Measurements from ENCODE around the gene MCM10. TPM values are rescaled to one million over a fixed set of nuclear protein-coding genes. Genes with fewer than 3 reads are reported as not detected.

MCM10 gene
- total RNA-seq, 6 donors from 2014 or later = 0.49 to 18.6 (median 0.61) TPM; not detected in 1

GRCh38 chr10:13257621-13258140 is 96.3 kb downstream of the MCM10 start:
- no peak for DNase-seq
- Histone ChIP-seq H3K27ac (no peak overlapping the region), H3K4me3 (no peak overlapping the region), H3K9me3 (no peaks in the 10 kb centered on the region), H3K27me3 (no peaks in the 10 kb centered on the region), H3K4me1 (no peaks in the 10 kb centered on the region), H3K36me3 (no peaks in the 10 kb centered on the region)
- 62 to 66% methylated on average over 5 of the region's 5 CpGs for WGBS, 2 donors
- ATAC-seq (ENCODE audit: low FRiP score in 2 of 2) = no peak
- TF ChIP-seq POLR2A (IDR thresholded peaks at IDR 0.05) (no peak), EP300 (IDR thresholded peaks at IDR 0.05) (no peak), POLR2AphosphoS5 (IDR thresholded peaks at IDR 0.05) (no peak), CTCF (IDR thresholded peaks at IDR 0.05) (no peak)

Small RNA genes within 50 kb of the gene (small RNA-seq; reads per million reads assigned to genes)
- 0 reads per million in 4 donors for gene RNU6-6P

Other genes with a start within 250 kb of the MCM10 start
- 10 to 100 TPM in 1 of 6 donors, 1 to 10 TPM in 4, under 1 TPM in 1; 0.98 to 13.1 (median 5.7) TPM for gene CCDC3, start 159.8 kb upstream of the MCM10 start, total RNA-seq
- 10 to 100 TPM; 35.3 to 60.1 (median 52.2) TPM for gene OPTN, start 61.4 kb upstream of the MCM10 start, total RNA-seq
- gene UCMA, start 72.8 kb downstream of the MCM10 start, total RNA-seq = not detected
- 10 to 100 TPM; 15.2 to 38.3 (median 27.8) TPM for gene PHYH, start 138.5 kb downstream of the MCM10 start, total RNA-seq
- 10 to 100 TPM in 5 of 6 donors, 1 to 10 TPM in 1; 10.0 to 41.9 (median 33.8) TPM for gene SEPHS1, start 186.7 kb downstream of the MCM10 start, total RNA-seq